HEK293 (cell line): ENCODE results near the gene CD200.

Experiments used
- CTCF ChIA-PET: fragments of 350-600 bp; formaldehyde crosslinking; extraction: SDS; loops from one replicate; lab custom pipeline; 2021; ENCODE audit warnings: antibody characterized with exemption; lab: Yijun Ruan, JAX
- POLR2A ChIA-PET: fragments of 300-600 bp; formaldehyde crosslinking; extraction: SDS; loops from one replicate; lab custom pipeline; 2020; ENCODE audit warnings: antibody characterized with exemption, inconsistent platforms; lab: Yijun Ruan, JAX
- H3K27ac ChIP-seq: fragments of 200-500 bp; sonication (Bioruptor generic); 2 replicates; pipeline ENCODE4 v1.5.1; 2014; ENCODE audit warnings: low read depth, low read length, control low read depth, inconsistent platforms; ENCODE audit errors: extremely low read depth
- H3K36me3 ChIP-seq, 2 experiments: fragments of 200-500 bp in 1 of 2; sonication (Bioruptor generic) in 1 of 2; 1 replicate in 1 of 2; 2 replicates in 1 of 2; pipeline ENCODE4 v1.5.1; 2014 to 2017; ENCODE audit warnings: inconsistent platforms in 2 of 2, low read length in 2 of 2; ENCODE audit not compliant: control insufficient read depth in 2 of 2, insufficient read depth in 1 of 2
- H3K4me1 ChIP-seq: fragments of 200-500 bp; sonication (Bioruptor generic); 2 replicates; pipeline ENCODE4 v1.5.1; 2014; ENCODE audit warnings: mild to moderate bottlenecking, low read length, inconsistent platforms; ENCODE audit not compliant: control insufficient read depth, insufficient read depth
- H3K4me3 ChIP-seq: 2 replicates; pipeline ENCODE4 v1.5.1; 2011; ENCODE audit warnings: low read depth, mild to moderate bottlenecking, control low read depth, low read length, moderate library complexity
- H3K9me3 ChIP-seq: fragments of 200-500 bp; sonication (Bioruptor generic); 2 replicates; pipeline ENCODE4 v1.5.1; 2014; ENCODE audit warnings: low read depth, low read length, inconsistent platforms; ENCODE audit not compliant: control insufficient read depth, insufficient read depth
- EGR2 ChIP-seq: fragments of 450-650 bp; formaldehyde crosslinking; IDR thresholded peaks from 2 replicates; pipeline ENCODE4 v1.5.1; 2016; ENCODE audit warnings: low read depth, missing biosample characterization, missing genetic modification characterization
- GLIS2 ChIP-seq: fragments of 450-650 bp; formaldehyde crosslinking; IDR thresholded peaks from 2 replicates; pipeline ENCODE4 v1.5.1; 2016; ENCODE audit warnings: missing biosample characterization, missing genetic modification characterization
- HOXD13 ChIP-seq: sonication (generic); formaldehyde crosslinking; IDR thresholded peaks from 2 replicates; pipeline ENCODE4 v1.8.0; 2022; ENCODE audit warnings: missing genetic modification reagents, borderline replicate concordance
- SCRT1 ChIP-seq: fragments of 450-650 bp; formaldehyde crosslinking; IDR thresholded peaks from 2 replicates; pipeline ENCODE4 v1.5.1; 2016; ENCODE audit warnings: missing biosample characterization, missing genetic modification characterization, borderline replicate concordance
- YY2 ChIP-seq: fragments of 450-650 bp; formaldehyde crosslinking; IDR thresholded peaks from 2 replicates; pipeline ENCODE4 v1.5.1; 2016; ENCODE audit warnings: missing biosample characterization, missing genetic modification characterization
- ZFP3 ChIP-seq: fragments of 450-650 bp; formaldehyde crosslinking; IDR thresholded peaks from 2 replicates; pipeline ENCODE4 v1.5.1; 2016; ENCODE audit warnings: low read depth, missing biosample characterization, missing genetic modification characterization
- ZNF114 ChIP-seq: fragments of 450-650 bp; formaldehyde crosslinking; IDR thresholded peaks from 2 replicates; pipeline ENCODE4 v1.5.0; 2017; ENCODE audit warnings: missing biosample characterization, missing genetic modification characterization
- ZNF146 ChIP-seq: fragments of 450-650 bp; formaldehyde crosslinking; IDR thresholded peaks from 2 replicates; pipeline ENCODE4 v1.5.1; 2016; ENCODE audit warnings: missing biosample characterization, missing genetic modification characterization
- ZNF239 ChIP-seq: fragments of 450-650 bp; formaldehyde crosslinking; IDR thresholded peaks from 2 replicates; pipeline ENCODE4 v1.5.1; 2016; ENCODE audit warnings: missing biosample characterization, missing genetic modification characterization
- ZNF292 ChIP-seq: fragments of 450-650 bp; formaldehyde crosslinking; IDR thresholded peaks from 2 replicates; pipeline ENCODE4 v1.5.1; 2016; ENCODE audit warnings: low read depth, missing biosample characterization, missing genetic modification characterization, borderline replicate concordance
- ZNF423 ChIP-seq: fragments of 450-650 bp; formaldehyde crosslinking; IDR thresholded peaks from 2 replicates; pipeline ENCODE4 v1.5.1; 2016; ENCODE audit warnings: missing biosample characterization, missing genetic modification characterization
- ZNF514 ChIP-seq: fragments of 450-650 bp; formaldehyde crosslinking; IDR thresholded peaks from 2 replicates; pipeline ENCODE4 v1.5.1; 2016; ENCODE audit warnings: missing biosample characterization, missing genetic modification characterization
- ZNF654 ChIP-seq: fragments of 450-650 bp; formaldehyde crosslinking; IDR thresholded peaks from 2 replicates; pipeline ENCODE4 v1.5.1; 2016; ENCODE audit warnings: low read depth, missing biosample characterization, missing genetic modification characterization
- ZNF704 ChIP-seq: fragments of 450-650 bp; formaldehyde crosslinking; IDR thresholded peaks from 2 replicates; pipeline ENCODE4 v1.5.1; 2016; ENCODE audit warnings: missing biosample characterization, missing genetic modification characterization
- ZSCAN16 ChIP-seq: fragments of 450-650 bp; formaldehyde crosslinking; IDR thresholded peaks from 2 replicates; pipeline ENCODE4 v1.5.1; 2016; ENCODE audit warnings: missing biosample characterization, missing genetic modification characterization
- TF ChIP-seq, protein P1 (sequence below): fragments of 450-650 bp; formaldehyde crosslinking; IDR thresholded peaks from 2 replicates; pipeline ENCODE4 v1.5.1; 2016; ENCODE audit warnings: missing biosample characterization, missing genetic modification characterization
- TF ChIP-seq, protein P2 (sequence below): fragments of 450-650 bp; formaldehyde crosslinking; IDR thresholded peaks from 2 replicates; pipeline ENCODE4 v1.5.1; 2016; ENCODE audit warnings: missing biosample characterization, missing genetic modification characterization
- TF ChIP-seq, protein P3 (sequence below): fragments of 450-650 bp; formaldehyde crosslinking; IDR thresholded peaks from 2 replicates; pipeline ENCODE4 v1.5.1; 2016; ENCODE audit warnings: missing biosample characterization, missing genetic modification characterization
- TF ChIP-seq, protein P4 (sequence below): fragments of 450-650 bp; formaldehyde crosslinking; IDR thresholded peaks from 2 replicates; pipeline ENCODE4 v1.5.1; 2016; ENCODE audit warnings: missing biosample characterization, missing genetic modification characterization

CD200 gene

GRCh38 chr3:112327371-112327951 lies 5.5 kb upstream of the CD200 start:
- Histone ChIP-seq H3K4me1 (no peaks in the 10 kb centered on the region), H3K4me3 (no peak overlapping the region), H3K9me3 (no peaks in the 10 kb centered on the region), H3K36me3 (no peaks in the 10 kb centered on the region), H3K27ac (no peak overlapping the region)
- ChIA-PET POLR2A (no interaction called here), CTCF (interaction anchor here (0.6 to 1.2 kb wide), 5 partner anchors 11 to 192 kb away, joined by 3 to 5 read pairs (median 4); no protein-coding TSS in a partner anchor)
- TF ChIP-seq ZSCAN16 (no peak), ZNF654 (tag by site-specific recombination) (peak; percentile 79), ZNF704 (tag by site-specific recombination) (no peak), ZNF146 (no peak)
- TF ChIP-seq, protein P1, sequence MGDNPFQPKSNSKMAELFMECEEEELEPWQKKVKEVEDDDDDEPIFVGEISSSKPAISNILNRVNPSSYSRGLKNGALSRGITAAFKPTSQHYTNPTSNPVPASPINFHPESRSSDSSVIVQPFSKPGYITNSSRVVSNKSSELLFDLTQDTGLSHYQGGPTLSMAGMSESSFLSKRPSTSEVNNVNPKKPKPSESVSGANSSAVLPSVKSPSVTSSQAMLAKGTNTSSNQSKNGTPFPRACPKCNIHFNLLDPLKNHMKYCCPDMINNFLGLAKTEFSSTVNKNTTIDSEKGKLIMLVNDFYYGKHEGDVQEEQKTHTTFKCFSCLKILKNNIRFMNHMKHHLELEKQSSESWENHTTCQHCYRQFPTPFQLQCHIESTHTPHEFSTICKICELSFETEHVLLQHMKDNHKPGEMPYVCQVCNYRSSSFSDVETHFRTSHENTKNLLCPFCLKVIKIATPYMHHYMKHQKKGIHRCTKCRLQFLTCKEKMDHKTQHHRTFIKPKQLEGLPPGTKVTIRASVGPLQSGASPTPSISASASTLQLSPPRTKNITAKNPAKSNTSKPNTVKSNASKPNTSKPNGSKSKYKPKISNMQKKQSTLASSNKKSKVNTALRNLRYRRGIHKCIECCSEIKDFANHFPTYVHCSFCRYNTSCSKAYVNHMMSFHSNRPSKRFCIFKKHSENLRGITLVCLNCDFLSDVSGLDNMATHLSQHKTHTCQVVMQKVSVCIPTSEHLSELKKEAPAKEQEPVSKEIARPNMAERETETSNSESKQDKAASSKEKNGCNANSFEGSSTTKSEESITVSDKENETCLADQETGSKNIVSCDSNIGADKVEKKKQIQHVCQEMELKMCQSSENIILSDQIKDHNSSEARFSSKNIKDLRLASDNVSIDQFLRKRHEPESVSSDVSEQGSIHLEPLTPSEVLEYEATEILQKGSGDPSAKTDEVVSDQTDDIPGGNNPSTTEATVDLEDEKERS (tag by site-specific recombination), result no peak
- TF ChIP-seq, protein P2, sequence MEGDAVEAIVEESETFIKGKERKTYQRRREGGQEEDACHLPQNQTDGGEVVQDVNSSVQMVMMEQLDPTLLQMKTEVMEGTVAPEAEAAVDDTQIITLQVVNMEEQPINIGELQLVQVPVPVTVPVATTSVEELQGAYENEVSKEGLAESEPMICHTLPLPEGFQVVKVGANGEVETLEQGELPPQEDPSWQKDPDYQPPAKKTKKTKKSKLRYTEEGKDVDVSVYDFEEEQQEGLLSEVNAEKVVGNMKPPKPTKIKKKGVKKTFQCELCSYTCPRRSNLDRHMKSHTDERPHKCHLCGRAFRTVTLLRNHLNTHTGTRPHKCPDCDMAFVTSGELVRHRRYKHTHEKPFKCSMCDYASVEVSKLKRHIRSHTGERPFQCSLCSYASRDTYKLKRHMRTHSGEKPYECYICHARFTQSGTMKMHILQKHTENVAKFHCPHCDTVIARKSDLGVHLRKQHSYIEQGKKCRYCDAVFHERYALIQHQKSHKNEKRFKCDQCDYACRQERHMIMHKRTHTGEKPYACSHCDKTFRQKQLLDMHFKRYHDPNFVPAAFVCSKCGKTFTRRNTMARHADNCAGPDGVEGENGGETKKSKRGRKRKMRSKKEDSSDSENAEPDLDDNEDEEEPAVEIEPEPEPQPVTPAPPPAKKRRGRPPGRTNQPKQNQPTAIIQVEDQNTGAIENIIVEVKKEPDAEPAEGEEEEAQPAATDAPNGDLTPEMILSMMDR (tag by site-specific recombination), result peak; percentile 34; the same call in 1 of the 2 replicates

DNA sequence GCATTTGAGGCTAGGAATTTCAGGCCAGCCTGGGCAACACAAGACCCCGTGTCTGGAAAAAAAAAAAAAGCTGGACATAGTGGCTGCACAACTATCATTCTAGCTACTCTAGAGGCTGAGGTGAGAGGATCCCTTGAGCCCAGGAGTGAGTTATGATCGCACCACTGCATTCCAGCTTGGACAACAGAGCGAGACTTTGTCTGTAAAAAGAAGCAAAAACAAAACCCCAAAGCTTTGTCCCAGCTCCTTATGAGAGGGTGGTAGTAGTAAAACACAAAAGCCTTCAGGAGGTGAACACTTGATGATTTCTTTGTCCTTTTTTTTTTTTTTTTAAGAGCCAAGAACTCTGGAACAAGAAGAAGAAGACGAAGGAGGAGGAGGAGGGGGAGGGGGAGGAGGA lies 1.1 kb upstream of the CD200 start:
- ChIA-PET POLR2A (interaction anchor here (0.6 kb wide), 1 partner anchor 1377 kb away, joined by 3 read pairs; no protein-coding TSS in a partner anchor), CTCF (interaction anchor here (0.6 to 3.0 kb wide), 3 partner anchors 54 to 189 kb away, joined by 3 to 12 read pairs (median 3); no protein-coding TSS in a partner anchor)
- H3K36me3 ChIP-seq, result no peaks in the 10 kb centered on the region
- H3K4me1 ChIP-seq, result no peaks in the 10 kb centered on the region
- H3K27ac ChIP-seq, result no peak overlapping the region
- H3K4me3 ChIP-seq, result no peak overlapping the region
- H3K9me3 ChIP-seq, result no peaks in the 10 kb centered on the region
- TF ChIP-seq GLIS2, result no peak
- TF ChIP-seq ZNF514, result no peak
- no peak for TF ChIP-seq ZNF239 (tag by site-specific recombination)
- no peak for TF ChIP-seq ZNF292 (tag by site-specific recombination)
- TF ChIP-seq, protein P3, sequence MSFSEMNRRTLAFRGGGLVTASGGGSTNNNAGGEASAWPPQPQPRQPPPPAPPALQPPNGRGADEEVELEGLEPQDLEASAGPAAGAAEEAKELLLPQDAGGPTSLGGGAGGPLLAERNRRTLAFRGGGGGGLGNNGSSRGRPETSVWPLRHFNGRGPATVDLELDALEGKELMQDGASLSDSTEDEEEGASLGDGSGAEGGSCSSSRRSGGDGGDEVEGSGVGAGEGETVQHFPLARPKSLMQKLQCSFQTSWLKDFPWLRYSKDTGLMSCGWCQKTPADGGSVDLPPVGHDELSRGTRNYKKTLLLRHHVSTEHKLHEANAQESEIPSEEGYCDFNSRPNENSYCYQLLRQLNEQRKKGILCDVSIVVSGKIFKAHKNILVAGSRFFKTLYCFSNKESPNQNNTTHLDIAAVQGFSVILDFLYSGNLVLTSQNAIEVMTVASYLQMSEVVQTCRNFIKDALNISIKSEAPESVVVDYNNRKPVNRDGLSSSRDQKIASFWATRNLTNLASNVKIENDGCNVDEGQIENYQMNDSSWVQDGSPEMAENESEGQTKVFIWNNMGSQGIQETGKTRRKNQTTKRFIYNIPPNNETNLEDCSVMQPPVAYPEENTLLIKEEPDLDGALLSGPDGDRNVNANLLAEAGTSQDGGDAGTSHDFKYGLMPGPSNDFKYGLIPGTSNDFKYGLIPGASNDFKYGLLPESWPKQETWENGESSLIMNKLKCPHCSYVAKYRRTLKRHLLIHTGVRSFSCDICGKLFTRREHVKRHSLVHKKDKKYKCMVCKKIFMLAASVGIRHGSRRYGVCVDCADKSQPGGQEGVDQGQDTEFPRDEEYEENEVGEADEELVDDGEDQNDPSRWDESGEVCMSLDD (tag by site-specific recombination), result no peak
- no peak for TF ChIP-seq ZNF114 (tag by site-specific recombination)
- TF ChIP-seq ZNF423 (tag by site-specific recombination), result no peak
- no peak for TF ChIP-seq YY2 (tag by site-specific recombination)
- no peak for TF ChIP-seq SCRT1 (tag by site-specific recombination)
- no peak for TF ChIP-seq ZFP3
- no peak for TF ChIP-seq HOXD13 (CRISPR knock-in tag)
- TF ChIP-seq, protein P4, sequence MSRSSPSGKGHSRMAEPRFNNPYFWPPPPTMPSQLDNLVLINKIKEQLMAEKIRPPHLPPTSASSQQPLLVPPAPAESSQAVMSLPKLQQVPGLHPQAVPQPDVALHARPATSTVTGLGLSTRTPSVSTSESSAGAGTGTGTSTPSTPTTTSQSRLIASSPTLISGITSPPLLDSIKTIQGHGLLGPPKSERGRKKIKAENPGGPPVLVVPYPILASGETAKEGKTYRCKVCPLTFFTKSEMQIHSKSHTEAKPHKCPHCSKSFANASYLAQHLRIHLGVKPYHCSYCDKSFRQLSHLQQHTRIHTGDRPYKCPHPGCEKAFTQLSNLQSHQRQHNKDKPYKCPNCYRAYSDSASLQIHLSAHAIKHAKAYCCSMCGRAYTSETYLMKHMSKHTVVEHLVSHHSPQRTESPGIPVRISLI, result no peak
- TF ChIP-seq EGR2 (tag by site-specific recombination), result no peak
